ENCODE data around the gene TTC6.

TTC6 gene

GRCh38 chr14:37585971-37586796, 9.2 kb upstream of the TTC6 start:
- Histone ChIP-seq H3K9me3 (ENCODE audit: control extremely low read depth in 1 of 5, control insufficient read depth in 4 of 5, insufficient read depth in 2 of 5, low read depth in 1 of 5, low read length in 4 of 5) (peaks cover 0 to 5% (median 2%) of the 10 kb centered on the region in 5 experiments), H3K27ac (ENCODE audit: insufficient read depth in 1 of 2, low read depth in 1 of 2, low read length in 2 of 2, poor library complexity in 1 of 2, severe bottlenecking in 2 of 2) (no peak overlapping the region), H3K4me3 (ENCODE audit: control insufficient read depth in 1 of 7, extremely low read depth in 1 of 7, insufficient read depth in 4 of 7, low read depth in 2 of 7, low read length in 6 of 7) (no peak overlapping the region), H3K27me3 (replicated peaks in 2 of 5; ENCODE audit: control insufficient read depth in 4 of 5, insufficient read depth in 5 of 5, low read length in 4 of 5) (peaks cover 23 to 96% (median 56%) of the 10 kb centered on the region in 5 experiments), H3K36me3 (ENCODE audit: control insufficient read depth in 4 of 4, insufficient read depth in 4 of 4, low read length in 3 of 4) (no peaks in the 10 kb centered on the region), H3K4me1 (ENCODE audit: control extremely low read depth in 1 of 4, control insufficient read depth in 4 of 4, insufficient read depth in 4 of 4, low read length in 3 of 4) (peaks cover 0 to 16% (median 3%) of the 10 kb centered on the region in 4 experiments)
- POLR2A ChIA-PET, result no interaction called here
- 15% methylated on average over 6 of the region's 10 CpGs for WGBS (ENCODE audit: insufficient coverage)
- CTCF ChIA-PET, result interaction anchor here (1.3 to 1.5 kb wide), 2 partner anchors 7 to 16 kb away, joined by 3 to 4 read pairs; no protein-coding TSS in a partner anchor
- DNase-seq, result peak in 1 of 3 donors; percentile 26

DNA sequence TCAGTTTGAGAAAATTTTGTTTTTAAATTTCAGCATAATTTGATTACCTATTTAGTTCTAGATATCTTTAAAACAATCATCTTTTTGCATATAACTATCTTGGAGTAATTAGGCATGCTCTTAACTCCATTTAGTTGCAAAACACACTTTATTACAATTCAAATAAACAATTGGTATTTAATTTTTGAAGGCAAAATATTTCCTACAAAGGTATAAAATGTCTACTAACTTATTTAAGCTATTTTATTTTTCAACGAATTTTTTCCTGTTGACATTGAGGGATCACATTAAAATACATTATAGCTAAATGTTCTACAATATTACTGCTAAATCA, 8.7 kb upstream of the TTC6 start:
- no CpG with 5 or more reads among the region's 1 CpG for WGBS (ENCODE audit: insufficient coverage)
- CTCF ChIA-PET, result interaction anchor here (0.9 kb wide), 1 partner anchor 14 kb away, joined by 3 read pairs; no protein-coding TSS in a partner anchor
- Histone ChIP-seq H3K27me3 (replicated peaks in 2 of 5; ENCODE audit: control insufficient read depth in 4 of 5, insufficient read depth in 5 of 5, low read length in 4 of 5) (peaks cover 20 to 97% (median 58%) of the 10 kb centered on the region in 5 experiments), H3K4me1 (ENCODE audit: control extremely low read depth in 1 of 4, control insufficient read depth in 4 of 4, insufficient read depth in 4 of 4, low read length in 3 of 4) (peaks cover 0 to 16% (median 3%) of the 10 kb centered on the region in 4 experiments), H3K4me3 (ENCODE audit: control insufficient read depth in 1 of 7, extremely low read depth in 1 of 7, insufficient read depth in 4 of 7, low read depth in 2 of 7, low read length in 6 of 7) (no peak overlapping the region), H3K36me3 (ENCODE audit: control insufficient read depth in 4 of 4, insufficient read depth in 4 of 4, low read length in 3 of 4) (no peaks in the 10 kb centered on the region), H3K27ac (ENCODE audit: insufficient read depth in 1 of 2, low read depth in 1 of 2, low read length in 2 of 2, poor library complexity in 1 of 2, severe bottlenecking in 2 of 2) (no peak overlapping the region), H3K9me3 (ENCODE audit: control extremely low read depth in 1 of 5, control insufficient read depth in 4 of 5, insufficient read depth in 2 of 5, low read depth in 1 of 5, low read length in 4 of 5) (peaks cover 0 to 5% (median 2%) of the 10 kb centered on the region in 5 experiments)
- POLR2A ChIA-PET, result no interaction called here
- DNase-seq, result no peak

DNA sequence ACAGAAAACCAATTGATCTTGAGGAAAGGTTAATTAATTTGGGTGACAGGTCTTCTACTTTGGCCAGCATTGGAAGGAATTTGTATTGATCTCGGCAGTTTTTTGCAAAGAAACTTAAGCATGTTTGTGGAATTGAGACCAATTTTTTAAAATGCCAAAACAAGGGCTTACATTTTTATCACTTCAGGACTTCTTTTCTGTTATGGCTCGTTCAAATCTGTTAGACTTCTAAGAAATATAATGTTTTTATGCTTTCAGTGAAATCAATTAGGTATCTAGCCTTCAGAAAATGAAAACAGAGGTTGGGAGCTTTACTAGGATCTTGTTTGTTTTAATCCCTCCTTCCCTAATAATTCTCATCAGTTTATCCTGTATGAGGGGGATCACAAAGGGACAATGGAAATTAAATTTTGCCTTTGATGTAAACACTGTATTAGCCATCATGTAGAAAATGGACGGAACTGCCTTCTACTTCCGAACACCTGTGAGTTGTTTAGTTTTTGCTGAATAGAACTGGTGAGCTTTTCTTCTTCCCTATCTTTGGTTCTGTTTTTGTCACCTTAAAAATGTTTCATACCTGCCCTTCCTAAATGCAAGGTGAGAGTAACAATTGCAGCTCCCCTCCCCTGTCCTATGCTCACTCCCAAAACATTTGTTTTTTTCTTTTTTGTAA, 8.2 kb upstream of the TTC6 start:
- H3K27me3 ChIP-seq (replicated peaks in 2 of 5; ENCODE audit: control insufficient read depth in 4 of 5, insufficient read depth in 5 of 5, low read length in 4 of 5), result peaks cover 20 to 98% (median 56%) of the 10 kb centered on the region in 5 experiments
- ChIA-PET POLR2A (no interaction called here), CTCF (interaction anchor here (0.9 kb wide), 1 partner anchor 13 kb away, joined by 3 read pairs; no protein-coding TSS in a partner anchor)
- peak in 1 of 3 donors; percentile 15 for DNase-seq
- H3K4me1 ChIP-seq (ENCODE audit: control extremely low read depth in 1 of 4, control insufficient read depth in 4 of 4, insufficient read depth in 4 of 4, low read length in 3 of 4), result peaks cover 0 to 18% (median 3%) of the 10 kb centered on the region in 4 experiments
- H3K9me3 ChIP-seq (ENCODE audit: control extremely low read depth in 1 of 5, control insufficient read depth in 4 of 5, insufficient read depth in 2 of 5, low read depth in 1 of 5, low read length in 4 of 5), result peaks cover 0 to 5% (median 3%) of the 10 kb centered on the region in 5 experiments
- no peaks in the 10 kb centered on the region for H3K36me3 ChIP-seq (ENCODE audit: control insufficient read depth in 4 of 4, insufficient read depth in 4 of 4, low read length in 3 of 4)
- no peak overlapping the region for H3K4me3 ChIP-seq (ENCODE audit: control insufficient read depth in 1 of 7, extremely low read depth in 1 of 7, insufficient read depth in 4 of 7, low read depth in 2 of 7, low read length in 6 of 7)
- no peak overlapping the region for H3K27ac ChIP-seq (ENCODE audit: insufficient read depth in 1 of 2, low read depth in 1 of 2, low read length in 2 of 2, poor library complexity in 1 of 2, severe bottlenecking in 2 of 2)
- 42% methylated on average over 2 of the region's 4 CpGs for WGBS (ENCODE audit: insufficient coverage)

DNA sequence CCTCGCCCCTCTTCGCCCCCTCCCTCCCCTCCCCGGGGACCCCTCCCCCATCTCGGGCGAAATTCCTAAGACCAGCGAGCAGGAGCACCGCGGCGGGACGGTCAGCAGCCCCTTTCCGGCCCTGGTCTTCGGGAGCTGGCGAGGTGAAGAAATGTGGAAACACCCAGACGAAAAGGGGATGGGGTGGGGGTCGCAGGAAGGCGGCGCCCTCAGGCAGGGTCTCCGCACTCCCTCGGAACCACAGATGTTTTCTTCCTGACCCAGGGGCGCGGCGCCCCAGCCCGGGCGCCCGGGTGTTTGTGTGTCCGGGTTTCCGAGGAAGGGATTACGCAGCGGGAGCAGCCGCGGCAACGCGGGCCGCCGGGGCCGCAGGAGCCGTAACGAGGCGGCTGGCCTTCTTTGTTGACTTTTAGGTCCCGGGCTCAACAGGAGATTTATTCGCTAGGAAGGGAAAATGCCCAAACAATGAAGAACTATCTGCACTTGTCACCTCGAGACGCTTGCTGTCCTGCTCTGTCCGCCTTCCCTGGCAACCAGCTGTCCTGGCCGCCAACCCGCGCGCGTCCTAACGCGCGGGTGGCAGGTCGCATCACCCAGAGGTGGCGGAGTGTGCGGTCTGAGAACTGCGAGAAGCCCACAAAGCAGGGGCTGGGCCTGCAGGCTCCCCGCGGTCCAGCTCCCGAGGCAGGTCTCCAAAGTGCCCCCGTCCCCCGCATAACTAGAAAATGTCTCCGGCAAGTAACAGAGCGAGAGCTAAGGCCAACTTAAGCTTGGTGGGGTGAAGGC, 7.4 kb upstream of the TTC6 start:
- POLR2A ChIA-PET, result no interaction called here
- peaks cover 0 to 18% (median 3%) of the 10 kb centered on the region in 4 experiments for H3K4me1 ChIP-seq (ENCODE audit: control extremely low read depth in 1 of 4, control insufficient read depth in 4 of 4, insufficient read depth in 4 of 4, low read length in 3 of 4)
- peak in 1 of 3 donors; percentile 45 for DNase-seq
- peaks cover 20 to 98% (median 57%) of the 10 kb centered on the region in 5 experiments for H3K27me3 ChIP-seq (replicated peaks in 2 of 5; ENCODE audit: control insufficient read depth in 4 of 5, insufficient read depth in 5 of 5, low read length in 4 of 5)
- no peak overlapping the region for H3K27ac ChIP-seq (ENCODE audit: insufficient read depth in 1 of 2, low read depth in 1 of 2, low read length in 2 of 2, poor library complexity in 1 of 2, severe bottlenecking in 2 of 2)
- H3K4me3 ChIP-seq (ENCODE audit: control insufficient read depth in 1 of 7, extremely low read depth in 1 of 7, insufficient read depth in 4 of 7, low read depth in 2 of 7, low read length in 6 of 7), result no peak overlapping the region
- CTCF ChIA-PET, result interaction anchor here (1.4 to 1.6 kb wide), 3 partner anchors 11 to 342 kb away, joined by 3 to 6 read pairs (median 5); no protein-coding TSS in a partner anchor
- 5% methylated on average over 53 of the region's 63 CpGs for WGBS (ENCODE audit: insufficient coverage)
- H3K36me3 ChIP-seq (ENCODE audit: control insufficient read depth in 4 of 4, insufficient read depth in 4 of 4, low read length in 3 of 4), result no peaks in the 10 kb centered on the region
- H3K9me3 ChIP-seq (ENCODE audit: control extremely low read depth in 1 of 5, control insufficient read depth in 4 of 5, insufficient read depth in 2 of 5, low read depth in 1 of 5, low read length in 4 of 5), result peaks cover 0 to 5% (median 3%) of the 10 kb centered on the region in 5 experiments

- Histone ChIP-seq H3K27me3 (replicated peaks in 2 of 5; ENCODE audit: control insufficient read depth in 4 of 5, insufficient read depth in 5 of 5, low read length in 4 of 5) (peaks cover 22 to 98% (median 55%) of the 10 kb centered on the region in 5 experiments), H3K4me3 (ENCODE audit: control insufficient read depth in 1 of 7, extremely low read depth in 1 of 7, insufficient read depth in 4 of 7, low read depth in 2 of 7, low read length in 6 of 7) (no peak overlapping the region), H3K4me1 (ENCODE audit: control extremely low read depth in 1 of 4, control insufficient read depth in 4 of 4, insufficient read depth in 4 of 4, low read length in 3 of 4) (peaks cover 0 to 14% (median 3%) of the 10 kb centered on the region in 4 experiments), H3K36me3 (ENCODE audit: control insufficient read depth in 4 of 4, insufficient read depth in 4 of 4, low read length in 3 of 4) (no peaks in the 10 kb centered on the region), H3K9me3 (ENCODE audit: control extremely low read depth in 1 of 5, control insufficient read depth in 4 of 5, insufficient read depth in 2 of 5, low read depth in 1 of 5, low read length in 4 of 5) (peaks cover 0 to 5% (median 3%) of the 10 kb centered on the region in 5 experiments), H3K27ac (ENCODE audit: insufficient read depth in 1 of 2, low read depth in 1 of 2, low read length in 2 of 2, poor library complexity in 1 of 2, severe bottlenecking in 2 of 2) (no peak overlapping the region)
- 0% methylated on average over 2 of the region's 6 CpGs for WGBS (ENCODE audit: insufficient coverage)
- DNase-seq, result no peak
- ChIA-PET POLR2A (no interaction called here), CTCF (interaction anchor here (1.4 to 1.6 kb wide), 3 partner anchors 10 to 342 kb away, joined by 3 to 6 read pairs (median 5); no protein-coding TSS in a partner anchor)
Observed at GRCh38 chr14:37588667-37588955, 6.8 kb upstream of the TTC6 start.

DNA sequence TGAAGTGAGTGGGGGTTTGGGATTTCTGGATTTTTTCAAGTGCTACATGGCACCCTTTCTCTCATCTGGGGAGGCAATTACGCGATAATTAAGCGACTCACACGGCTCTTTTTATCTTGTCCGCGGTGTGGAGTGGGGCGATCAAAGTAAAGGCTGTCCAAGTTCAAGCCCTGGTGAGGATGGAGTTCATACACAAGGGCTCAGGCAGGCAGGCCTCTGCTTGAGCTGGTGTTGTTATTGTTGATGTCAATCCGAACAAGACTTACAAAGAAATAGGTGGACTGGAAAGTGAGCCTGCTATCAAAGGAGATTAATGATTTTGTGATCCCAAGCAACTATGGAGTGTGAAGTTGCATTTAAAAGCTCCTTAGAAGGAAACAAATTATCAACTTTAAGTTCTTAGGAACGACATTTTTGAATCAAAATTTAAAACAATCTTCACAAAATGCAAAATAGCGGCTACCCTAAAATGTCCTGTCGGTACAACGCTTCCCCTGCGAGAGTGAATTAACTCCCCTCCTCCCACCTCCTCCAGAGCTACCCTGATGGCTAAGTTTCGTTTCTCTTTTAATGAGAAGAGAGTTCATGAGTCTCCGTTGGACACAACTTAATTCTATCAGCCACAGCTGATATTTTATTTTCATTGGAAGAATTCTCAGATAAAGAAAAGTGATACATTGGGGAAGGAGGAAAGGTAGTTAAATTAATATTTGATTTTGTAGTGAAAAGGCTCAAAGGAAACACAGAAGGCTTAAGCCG, 6.3 kb upstream of the TTC6 start:
- H3K4me3 ChIP-seq (ENCODE audit: control insufficient read depth in 1 of 7, extremely low read depth in 1 of 7, insufficient read depth in 4 of 7, low read depth in 2 of 7, low read length in 6 of 7), result no peak overlapping the region
- H3K36me3 ChIP-seq (ENCODE audit: control insufficient read depth in 4 of 4, insufficient read depth in 4 of 4, low read length in 3 of 4), result no peaks in the 10 kb centered on the region
- DNase-seq, result peak in 1 of 3 donors; percentile 21
- CTCF ChIA-PET, result interaction anchor here (1.4 to 1.6 kb wide), 3 partner anchors 10 to 343 kb away, joined by 3 to 6 read pairs (median 5); no protein-coding TSS in a partner anchor
- 8% methylated on average over 4 of the region's 16 CpGs for WGBS (ENCODE audit: insufficient coverage)
- H3K9me3 ChIP-seq (ENCODE audit: control extremely low read depth in 1 of 5, control insufficient read depth in 4 of 5, insufficient read depth in 2 of 5, low read depth in 1 of 5, low read length in 4 of 5), result peaks cover 0 to 5% (median 3%) of the 10 kb centered on the region in 5 experiments
- POLR2A ChIA-PET, result no interaction called here
- H3K4me1 ChIP-seq (ENCODE audit: control extremely low read depth in 1 of 4, control insufficient read depth in 4 of 4, insufficient read depth in 4 of 4, low read length in 3 of 4), result peaks cover 0 to 9% (median 3%) of the 10 kb centered on the region in 4 experiments
- H3K27me3 ChIP-seq (replicated peaks in 2 of 5; ENCODE audit: control insufficient read depth in 4 of 5, insufficient read depth in 5 of 5, low read length in 4 of 5), result peaks cover 28 to 98% (median 59%) of the 10 kb centered on the region in 5 experiments
- H3K27ac ChIP-seq (ENCODE audit: insufficient read depth in 1 of 2, low read depth in 1 of 2, low read length in 2 of 2, poor library complexity in 1 of 2, severe bottlenecking in 2 of 2), result no peak overlapping the region

All from common myeloid progenitor, CD34-positive (primary cell).